Muscle layer of duodenum (tissue), 2 donors: ENCODE measurements around the gene CDH8.

Source experiments
- H3K27ac ChIP-seq: one replicate; pipeline ENCODE4 v1.7.0; 2013; ENCODE audit warnings: mild to moderate bottlenecking, low read length
- H3K27me3 ChIP-seq: one replicate; pipeline ENCODE4 v1.7.0; 2013; ENCODE audit warnings: low read depth, mild to moderate bottlenecking, control low read depth, low read length
- H3K36me3 ChIP-seq, 2 donors: one replicate each; pipeline ENCODE4 v1.7.0; 2013; ENCODE audit warnings: low read length in 2 of 2, control low read depth in 1 of 2, mild to moderate bottlenecking in 1 of 2; ENCODE audit not compliant: insufficient read depth in 2 of 2, control insufficient read depth in 1 of 2
- H3K4me1 ChIP-seq, 2 donors: one replicate each; pipeline ENCODE4 v1.7.0; 2013; ENCODE audit warnings: low read length in 2 of 2, mild to moderate bottlenecking in 2 of 2, control low read depth in 1 of 2, moderate library complexity in 1 of 2; ENCODE audit not compliant: insufficient read depth in 2 of 2, control insufficient read depth in 1 of 2
- H3K4me3 ChIP-seq, 2 donors: one replicate each; pipeline ENCODE4 v1.7.0; 2013; ENCODE audit warnings: low read length in 2 of 2, low read depth in 1 of 2, mild to moderate bottlenecking in 1 of 2
- H3K9me3 ChIP-seq, 2 donors: one replicate each; pipeline ENCODE4 v1.7.0; 2013; ENCODE audit warnings: low read length in 2 of 2, control low read depth in 1 of 2, mild to moderate bottlenecking in 1 of 2; ENCODE audit not compliant: control insufficient read depth in 1 of 2
- donor health status: healthy.

CDH8 gene

DNA sequence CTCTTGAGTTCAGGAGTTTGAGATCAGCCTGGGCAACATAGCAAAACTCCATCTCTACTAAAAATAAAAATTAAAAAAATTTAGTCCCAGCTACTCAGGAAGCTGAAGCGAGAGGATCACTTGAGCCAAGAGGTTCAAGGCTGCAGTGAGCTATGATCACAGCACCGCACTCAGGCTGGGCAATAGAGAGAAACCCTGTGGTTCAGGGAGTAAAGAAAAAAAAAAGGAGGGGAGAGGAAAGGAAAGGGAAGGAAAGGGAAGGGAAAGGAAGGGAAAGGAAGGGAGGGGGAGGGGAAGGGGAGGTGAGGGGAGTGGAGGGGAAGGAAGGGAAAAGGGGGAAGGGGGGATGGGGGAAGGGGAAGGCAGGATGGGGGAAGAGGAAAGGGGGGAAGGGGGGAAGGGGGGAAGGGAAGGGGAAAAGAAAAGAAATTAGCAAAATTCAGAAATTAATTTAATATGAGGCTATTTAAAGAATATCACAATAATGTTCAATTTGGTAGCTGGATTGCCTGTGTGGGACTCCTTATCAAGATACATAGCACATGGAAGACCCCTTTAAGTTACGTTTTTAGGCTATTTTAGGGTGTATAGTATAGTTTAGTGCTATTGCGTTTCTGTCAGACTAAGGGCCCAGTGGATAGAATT, 424.3 kb downstream of the CDH8 start:
- no peak overlapping the region for H3K27ac ChIP-seq
- no peaks in the 10 kb centered on the region for H3K27me3 ChIP-seq
- H3K36me3 ChIP-seq: no peaks in the 10 kb centered on the region

DNA sequence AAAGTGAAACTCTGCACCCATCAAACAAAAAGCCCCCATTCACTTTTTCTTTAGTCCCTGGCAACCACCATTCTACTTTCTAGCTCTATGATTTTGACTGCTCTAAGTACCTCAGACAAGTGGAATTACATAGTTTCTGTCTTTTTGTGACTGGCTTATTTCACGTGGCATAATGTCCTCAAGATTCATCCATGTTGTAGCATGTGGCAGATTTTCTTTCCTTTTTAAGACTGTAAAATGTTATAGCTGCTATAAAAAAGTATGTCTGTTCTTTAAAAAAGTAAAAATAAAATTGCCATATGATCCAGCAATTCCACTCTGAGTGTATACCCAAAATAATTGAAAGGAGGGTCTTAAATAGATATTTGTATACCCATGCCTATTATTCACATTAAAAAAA, 429.7 kb downstream of the CDH8 start:
- Histone ChIP-seq H3K4me3 (no peak overlapping the region), H3K36me3 (no peaks in the 10 kb centered on the region), H3K9me3 (no peaks in the 10 kb centered on the region), H3K27ac (no peak overlapping the region), H3K4me1 (no peaks in the 10 kb centered on the region), H3K27me3 (no peaks in the 10 kb centered on the region)

More for the DNA sequence above, 424.3 kb downstream of the CDH8 start:
- no peaks in the 10 kb centered on the region for H3K4me1 ChIP-seq
- no peaks in the 10 kb centered on the region for H3K9me3 ChIP-seq
- no peak overlapping the region for H3K4me3 ChIP-seq
